ENCODE data around the gene FAM50B. TPM values are rescaled to one million over a fixed set of nuclear protein-coding genes. Genes with fewer than 3 reads are reported as not detected.

FAM50B gene
- total RNA-seq, 6 donors from 2014 or later, result 11.7 to 23.3 (median 15.4) TPM

DNA sequence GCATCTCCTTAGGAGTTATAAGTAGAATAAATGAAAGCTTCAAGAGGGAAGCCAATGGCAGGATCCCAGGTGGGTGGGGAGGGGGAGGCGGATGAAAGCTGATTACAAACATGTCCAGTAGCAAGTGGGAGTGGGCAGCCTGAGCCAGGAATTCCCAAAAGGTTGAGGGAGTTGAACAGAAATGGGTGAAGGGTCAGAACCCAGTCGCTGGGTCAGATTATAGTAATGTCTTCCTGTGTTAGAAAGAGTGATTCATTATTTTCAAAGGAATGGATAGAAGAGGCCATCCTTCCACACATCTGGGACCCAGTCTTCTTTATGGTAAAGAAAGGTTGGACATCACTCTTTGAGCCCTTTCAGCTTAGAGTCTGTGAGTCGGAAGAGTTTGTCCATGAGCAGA, 41.0 kb upstream of the FAM50B start:
- WGBS, 2 donors, result 89 to 94% methylated on average over 3 of the region's 3 CpGs
- Histone ChIP-seq H3K4me3 (no peak overlapping the region), H3K9me3 (no peaks in the 10 kb centered on the region), H3K36me3 (no peaks in the 10 kb centered on the region), H3K4me1 (peaks cover 12 to 35% (median 30%) of the 10 kb centered on the region in 4 donors), H3K27me3 (no peaks in the 10 kb centered on the region), H3K27ac (peak overlapping the region in 1 of 4 donors; percentile 1)
- TF ChIP-seq, protein P1, sequence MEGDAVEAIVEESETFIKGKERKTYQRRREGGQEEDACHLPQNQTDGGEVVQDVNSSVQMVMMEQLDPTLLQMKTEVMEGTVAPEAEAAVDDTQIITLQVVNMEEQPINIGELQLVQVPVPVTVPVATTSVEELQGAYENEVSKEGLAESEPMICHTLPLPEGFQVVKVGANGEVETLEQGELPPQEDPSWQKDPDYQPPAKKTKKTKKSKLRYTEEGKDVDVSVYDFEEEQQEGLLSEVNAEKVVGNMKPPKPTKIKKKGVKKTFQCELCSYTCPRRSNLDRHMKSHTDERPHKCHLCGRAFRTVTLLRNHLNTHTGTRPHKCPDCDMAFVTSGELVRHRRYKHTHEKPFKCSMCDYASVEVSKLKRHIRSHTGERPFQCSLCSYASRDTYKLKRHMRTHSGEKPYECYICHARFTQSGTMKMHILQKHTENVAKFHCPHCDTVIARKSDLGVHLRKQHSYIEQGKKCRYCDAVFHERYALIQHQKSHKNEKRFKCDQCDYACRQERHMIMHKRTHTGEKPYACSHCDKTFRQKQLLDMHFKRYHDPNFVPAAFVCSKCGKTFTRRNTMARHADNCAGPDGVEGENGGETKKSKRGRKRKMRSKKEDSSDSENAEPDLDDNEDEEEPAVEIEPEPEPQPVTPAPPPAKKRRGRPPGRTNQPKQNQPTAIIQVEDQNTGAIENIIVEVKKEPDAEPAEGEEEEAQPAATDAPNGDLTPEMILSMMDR (IDR thresholded peaks at IDR 0.05), result no peak
- TF ChIP-seq POLR2A (IDR thresholded peaks at IDR 0.05), result no peak
- TF ChIP-seq POLR2AphosphoS5 (IDR thresholded peaks at IDR 0.05), result no peak
- no peak for TF ChIP-seq EP300 (IDR thresholded peaks at IDR 0.05)
- DNase-seq, result no peak
- ATAC-seq (ENCODE audit: low FRiP score in 2 of 2), result peak in 1 of 2 donors; percentile 1

DNA sequence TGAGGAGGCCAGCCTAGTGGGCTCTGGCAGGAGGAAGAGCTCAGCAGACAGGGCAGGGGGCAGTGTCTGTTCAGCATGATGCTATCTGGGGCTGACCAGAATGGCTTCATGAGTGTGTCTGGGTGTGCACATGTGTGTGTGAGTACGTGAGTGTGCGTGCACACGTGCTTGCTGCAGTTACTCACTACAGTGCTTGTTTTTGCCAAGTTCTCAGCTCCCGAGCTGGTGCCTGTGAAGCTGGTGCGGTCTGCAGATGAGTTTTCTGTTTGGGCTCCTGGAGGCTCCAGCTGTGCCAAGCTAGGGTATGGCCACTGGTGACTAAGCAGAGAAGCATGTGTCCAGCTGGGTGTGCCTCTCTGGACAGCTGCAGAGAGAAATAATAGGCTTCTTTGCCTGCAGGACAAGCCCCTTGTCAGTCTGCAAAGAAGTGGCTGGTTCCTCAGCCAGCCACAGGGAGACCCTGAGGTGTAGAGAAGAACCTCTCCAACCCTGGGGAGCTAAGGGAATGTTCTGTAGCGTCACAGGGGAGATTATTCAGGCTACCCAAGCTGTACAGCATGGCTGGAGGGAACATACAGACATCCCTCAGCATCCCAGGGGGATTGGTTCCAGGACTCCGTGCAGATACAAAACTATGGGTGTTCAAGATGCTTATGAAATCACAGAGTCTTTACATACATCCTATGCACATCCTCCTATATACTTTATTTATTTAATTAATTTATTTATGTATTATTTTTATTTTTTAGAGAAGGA, 40.2 kb upstream of the FAM50B start:
- H3K4me1 ChIP-seq, result peaks cover 9 to 33% (median 32%) of the 10 kb centered on the region in 4 donors
- WGBS, 2 donors, result 56 to 80% methylated on average over 7 of the region's 7 CpGs
- H3K27ac ChIP-seq, result peak overlapping the region in 2 of 4 donors; percentile 1 to 33
- ATAC-seq (ENCODE audit: low FRiP score in 2 of 2) (peak; percentile 76 to 89), DNase-seq (peak in 1 of 2 donors; percentile 52)
- H3K36me3 ChIP-seq, result no peaks in the 10 kb centered on the region
- H3K4me3 ChIP-seq, result no peak overlapping the region
- H3K9me3 ChIP-seq, result no peaks in the 10 kb centered on the region
- peak in 1 of 2 donors; percentile 54 for TF ChIP-seq POLR2AphosphoS5 (IDR thresholded peaks at IDR 0.05)
- TF ChIP-seq POLR2A (IDR thresholded peaks at IDR 0.05), result no peak
- no peaks in the 10 kb centered on the region for H3K27me3 ChIP-seq

DNA sequence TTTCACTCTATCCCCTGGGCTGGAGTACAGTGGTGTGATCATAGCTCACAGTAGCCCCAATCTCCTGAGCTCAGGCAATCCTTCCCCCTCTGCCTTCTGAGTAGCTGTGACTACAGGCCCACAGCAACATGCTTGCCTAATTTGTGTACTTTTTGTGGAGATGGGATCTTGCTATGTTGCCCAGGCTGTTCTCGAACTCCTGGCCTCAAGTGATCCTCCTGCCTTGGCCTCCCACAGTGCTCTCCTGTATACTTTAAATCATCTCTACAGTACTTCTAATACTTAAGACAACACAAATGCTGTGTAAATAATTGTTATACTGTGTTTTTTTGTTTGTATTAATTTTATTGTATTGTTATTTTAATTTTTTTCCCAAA, 39.7 kb upstream of the FAM50B start:
- Histone ChIP-seq H3K4me3 (no peak overlapping the region), H3K27ac (peak overlapping the region in 1 of 4 donors; percentile 33), H3K4me1 (peaks cover 6 to 35% (median 29%) of the 10 kb centered on the region in 4 donors), H3K27me3 (no peaks in the 10 kb centered on the region), H3K9me3 (no peaks in the 10 kb centered on the region), H3K36me3 (no peaks in the 10 kb centered on the region)
- 77 to 94% methylated on average over 1 of the region's 1 CpG for WGBS, 2 donors
- DNase-seq, result no peak
- ATAC-seq (ENCODE audit: low FRiP score in 2 of 2), result no peak
- TF ChIP-seq POLR2A (IDR thresholded peaks at IDR 0.05) (no peak), POLR2AphosphoS5 (IDR thresholded peaks at IDR 0.05) (no peak)
- TF ChIP-seq, protein P1 (IDR thresholded peaks at IDR 0.05), result no peak

DNA sequence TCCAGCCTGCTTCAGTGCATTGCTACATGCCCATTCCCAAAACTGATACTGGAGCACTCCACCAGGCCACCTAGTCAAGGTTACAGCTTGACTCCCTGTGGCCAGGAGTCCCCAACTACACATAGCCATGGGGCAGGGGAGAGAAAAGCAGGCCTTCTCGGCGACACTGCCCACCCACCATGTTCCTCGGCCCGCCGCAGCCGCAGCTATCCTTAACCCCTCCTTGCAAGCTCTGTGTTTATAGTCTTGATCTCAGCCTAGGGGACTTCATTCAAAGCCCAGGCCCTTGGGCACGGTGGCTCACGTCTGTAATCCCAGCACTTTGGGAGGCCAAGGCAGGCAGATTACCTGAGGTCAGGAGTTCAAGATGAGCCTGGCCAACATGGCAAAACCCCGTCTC, 39.2 kb upstream of the FAM50B start:
- DNase-seq, result peak in 1 of 2 donors; percentile 70
- Histone ChIP-seq H3K36me3 (no peaks in the 10 kb centered on the region), H3K4me3 (no peak overlapping the region), H3K27ac (no peak overlapping the region), H3K27me3 (no peaks in the 10 kb centered on the region), H3K4me1 (peaks cover 6 to 35% (median 29%) of the 10 kb centered on the region in 4 donors), H3K9me3 (no peaks in the 10 kb centered on the region)
- WGBS, 2 donors, result 96% methylated on average over 7 to 9 of the region's 9 CpGs
- no peak for TF ChIP-seq POLR2A (IDR thresholded peaks at IDR 0.05)
- TF ChIP-seq EP300 (IDR thresholded peaks at IDR 0.05), result no peak
- no peak for TF ChIP-seq POLR2AphosphoS5 (IDR thresholded peaks at IDR 0.05)
- TF ChIP-seq, protein P1 (IDR thresholded peaks at IDR 0.05), result no peak
- no peak for ATAC-seq (ENCODE audit: low FRiP score in 2 of 2)

DNA sequence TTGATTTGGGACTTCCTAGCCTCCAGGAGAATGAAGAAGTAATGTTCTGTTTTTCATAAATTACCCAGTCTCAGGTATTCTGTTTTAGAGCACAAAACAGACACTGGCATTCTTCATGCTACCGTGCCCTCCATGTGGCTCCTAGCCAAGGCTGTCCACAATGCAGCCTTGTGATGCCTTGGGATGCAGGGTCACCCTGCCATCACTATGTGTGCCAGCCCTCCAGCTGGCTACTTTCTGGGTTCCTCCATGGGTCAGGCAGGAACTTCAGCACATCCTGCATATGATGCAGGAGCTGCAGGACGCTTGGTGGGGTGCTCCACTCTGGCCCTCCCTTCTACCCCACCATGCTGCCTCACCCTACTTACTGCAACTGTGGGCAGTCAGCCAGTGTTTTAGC, 38.0 kb upstream of the FAM50B start:
- 51 to 64% methylated on average over 2 of the region's 2 CpGs for WGBS, 2 donors
- H3K27ac ChIP-seq, result no peak overlapping the region
- no peak for ATAC-seq (ENCODE audit: low FRiP score in 2 of 2)

More for the DNA sequence above, 38.0 kb upstream of the FAM50B start:
- no peaks in the 10 kb centered on the region for H3K36me3 ChIP-seq
- no peak for DNase-seq
- TF ChIP-seq, protein P1 (IDR thresholded peaks at IDR 0.05), result no peak
- H3K4me1 ChIP-seq, result peaks cover 6 to 29% (median 24%) of the 10 kb centered on the region in 4 donors
- no peaks in the 10 kb centered on the region for H3K27me3 ChIP-seq
- H3K4me3 ChIP-seq, result no peak overlapping the region
- no peaks in the 10 kb centered on the region for H3K9me3 ChIP-seq
